Left ventricle myocardium inferior (tissue), 1 donor: ENCODE measurements around the gene COL4A5. TPM values are rescaled to one million over a fixed set of nuclear protein-coding genes. Genes with fewer than 3 reads are reported as not detected.

Source experiments
- DNase-seq: peaks from one replicate; pipeline ENCODE4 v3.0.0-alpha.2; 2020
- H3K27ac ChIP-seq: fragments of 200-600 bp; replicated peaks from 2 replicates; pipeline ENCODE4 v1.8.0; 2021
- H3K27me3 ChIP-seq: fragments of 200-600 bp; 2 replicates; pipeline ENCODE4 v1.8.0; 2021; ENCODE audit warnings: low read depth
- H3K36me3 ChIP-seq: fragments of 200-600 bp; 2 replicates; pipeline ENCODE4 v1.8.0; 2021
- H3K4me1 ChIP-seq: fragments of 200-600 bp; 2 replicates; pipeline ENCODE4 v1.8.0; 2021
- H3K4me3 ChIP-seq: fragments of 200-600 bp; 2 replicates; pipeline ENCODE4 v1.8.0; 2021; ENCODE audit warnings: mild to moderate bottlenecking, moderate library complexity
- H3K9me3 ChIP-seq: fragments of 200-600 bp; replicated peaks from 2 replicates; pipeline ENCODE4 v1.8.0; 2021
- CTCF ChIP-seq: fragments of 200-600 bp; IDR thresholded peaks from 2 replicates; pipeline ENCODE4 v1.8.0; 2021; ENCODE audit warnings: antibody characterized with exemption, mild to moderate bottlenecking, borderline replicate concordance
- intact Hi-C: fragments of 100-400 bp; cut with micrococcal nuclease; formaldehyde crosslinking; loops from one replicate; pipeline ENCODE4 v1.11.0; 2022
- total RNA-seq: library from RNA; stranded (reverse); fragmentation: NEBNext Ultra II Directional; extraction: Animal tissue kit (Norgen Biotek cat#: 25700); gene quantifications from one replicate; pipeline ENCODE4 v1.2.1, GENCODE V29; 2021
- donor health status: DM: no; HTN: yes; CAD: no; lungs with severe emphysema.

COL4A5 gene
- total RNA-seq, 1 donor from 2014 or later, result 10.8 TPM

- H3K9me3 ChIP-seq, result no peaks in the 10 kb centered on the region
- peak within 1 kb of the TSS; percentile 82 for H3K27ac ChIP-seq
- no peaks in the 10 kb centered on the region for H3K27me3 ChIP-seq
- intact Hi-C loops, result no loop called here
- no peaks in the 10 kb centered on the region for H3K4me1 ChIP-seq
- H3K4me3 ChIP-seq, result peak within 1 kb of the TSS; percentile 68
- TF ChIP-seq CTCF, result no peak
- no peak for DNase-seq
- no peaks in the 10 kb centered on the region for H3K36me3 ChIP-seq
These were observed 1.5 kb upstream of the COL4A5 start, which contains the start of gene COL4A6 for GRCh38 chrX:108438110-108438623. Gene COL4A6 (minus strand): TSS chrX:108438422. CDS start chrX:108438196, 226 bp downstream.

GRCh38 chrX:108439961-108440696, 491 bp downstream of the COL4A5 start:
- no peaks in the 10 kb centered on the region for H3K9me3 ChIP-seq
- H3K36me3 ChIP-seq, result no peaks in the 10 kb centered on the region
- peak overlapping the region; percentile 82 for H3K27ac ChIP-seq
- H3K27me3 ChIP-seq, result no peaks in the 10 kb centered on the region
- no peaks in the 10 kb centered on the region for H3K4me1 ChIP-seq
- no peak for TF ChIP-seq CTCF
- DNase-seq, result no peak
- peak overlapping the region; percentile 68 for H3K4me3 ChIP-seq
- intact Hi-C loops, result no loop called here

GRCh38 chrX:108442901-108443464, 3.3 kb downstream of the COL4A5 start:
- H3K27ac ChIP-seq, result peak overlapping the region; percentile 21
- no peaks in the 10 kb centered on the region for H3K4me1 ChIP-seq
- no peaks in the 10 kb centered on the region for H3K27me3 ChIP-seq
- H3K9me3 ChIP-seq, result no peaks in the 10 kb centered on the region
- no peaks in the 10 kb centered on the region for H3K36me3 ChIP-seq
- H3K4me3 ChIP-seq, result peak overlapping the region; percentile 68
- no peak for TF ChIP-seq CTCF
- intact Hi-C loops, result no loop called here
- no peak for DNase-seq

GRCh38 chrX:108447303-108447702, 7.7 kb downstream of the COL4A5 start:
- H3K36me3 ChIP-seq, result no peaks in the 10 kb centered on the region
- intact Hi-C loops, result no loop called here
- no peak for DNase-seq
- H3K4me1 ChIP-seq, result no peaks in the 10 kb centered on the region
- no peak for TF ChIP-seq CTCF
- no peaks in the 10 kb centered on the region for H3K27me3 ChIP-seq
- no peaks in the 10 kb centered on the region for H3K9me3 ChIP-seq
- no peak overlapping the region for H3K27ac ChIP-seq
- H3K4me3 ChIP-seq, result no peak overlapping the region

GRCh38 chrX:108453841-108454240, 14.2 kb downstream of the COL4A5 start:
- no peak for DNase-seq
- H3K27ac ChIP-seq, result no peak overlapping the region
- H3K27me3 ChIP-seq, result no peaks in the 10 kb centered on the region
- no peak for TF ChIP-seq CTCF
- H3K36me3 ChIP-seq, result no peaks in the 10 kb centered on the region
- no peak overlapping the region for H3K4me3 ChIP-seq
- intact Hi-C loops, result no loop called here
- no peaks in the 10 kb centered on the region for H3K4me1 ChIP-seq
- no peaks in the 10 kb centered on the region for H3K9me3 ChIP-seq
